Measurements from ENCODE around the gene DNM3. TPM values are rescaled to one million over a fixed set of nuclear protein-coding genes. Genes with fewer than 3 reads are reported as not detected.

Gene DNM3
- total and polyA plus RNA-seq, 9 of the 15 experiments (the other 6 are each of a cell fraction or from before 2014, with no cell fraction given): 0.08 to 0.36 (median 0.22) TPM; not detected in 1

DNA sequence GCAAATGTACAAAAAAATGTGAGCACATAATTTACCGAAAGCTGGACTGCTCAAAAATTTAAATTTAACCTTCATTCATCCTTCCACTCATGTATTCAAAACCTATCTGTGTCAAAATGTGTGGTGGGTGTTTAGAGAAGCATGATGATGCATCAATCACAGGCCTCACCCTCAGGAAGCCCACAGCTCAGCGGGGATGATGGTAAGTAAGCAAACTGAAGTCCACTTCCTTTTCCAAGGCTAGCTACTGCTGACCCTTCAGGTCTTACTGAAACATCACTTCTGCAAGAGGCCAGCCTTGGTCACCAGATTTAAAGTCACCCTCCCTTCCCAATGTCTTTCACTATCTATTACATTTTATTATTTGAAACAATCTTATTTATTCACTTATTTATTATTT is 254.5 kb downstream of the DNM3 start (continued):
- TF ChIP-seq E2F8 (IDR thresholded peaks at IDR 0.05; ENCODE audit: low read depth, partially characterized antibody) (no peak), SMARCB1 (IDR thresholded peaks at IDR 0.05; ENCODE audit: insufficient read length, low read depth) (no peak), THRB (CRISPR knock-in tag; conservative IDR thresholded peaks at IDR 0.05) (no peak), EP400 (IDR thresholded peaks at IDR 0.05) (no peak), ZNF699 (CRISPR knock-in tag; IDR thresholded peaks at IDR 0.05; ENCODE audit: insufficient replicate concordance) (no peak), XRCC4 (IDR thresholded peaks at IDR 0.05; ENCODE audit: extremely low read depth, insufficient read depth, insufficient read length) (no peak)

- ATAC-seq (no peak), FAIRE-seq (no peak), DNase-seq (ENCODE audit: extremely low read depth in 1 of 4, low spot score in 3 of 4) (no peak)
- Histone ChIP-seq H3K79me2 (ENCODE audit: control insufficient read depth, insufficient read depth, low read length) (no peaks in the 10 kb centered on the region), H3K4me3 (no peak overlapping the region), H3K9me1 (ENCODE audit: control insufficient read depth, insufficient read depth, low read length) (no peaks in the 10 kb centered on the region), H3K27ac (ENCODE audit: extremely low read depth, low read depth, low read length) (no peak overlapping the region), H3K9me3 (replicated peaks; ENCODE audit: control insufficient read depth, insufficient read depth, low read depth, low read length) (no peaks in the 10 kb centered on the region), H3K4me2 (ENCODE audit: insufficient read depth, low read length) (no peak overlapping the region), H3K4me1 (replicated peaks in 1 of 2; ENCODE audit: control insufficient read depth in 2 of 2, insufficient read depth in 2 of 2, low read length in 2 of 2) (no peaks in the 10 kb centered on the region), H4K20me1 (replicated peaks; ENCODE audit: control insufficient read depth, insufficient read depth, low read length) (no peaks in the 10 kb centered on the region), H3K9ac (ENCODE audit: insufficient read depth in 1 of 2, low read depth in 2 of 2, low read length in 2 of 2) (no peak overlapping the region), H3K36me3 (ENCODE audit: control insufficient read depth, insufficient read depth, low read length) (no peaks in the 10 kb centered on the region), H2AFZ (ENCODE audit: low read depth, low read length) (no peak overlapping the region), H3K27me3 (ENCODE audit: control insufficient read depth in 2 of 2, insufficient read depth in 2 of 2, low read length in 2 of 2) (no peaks in the 10 kb centered on the region; a peak in 1 of 5 replicates)
- BruUV-seq (replicated peaks): no TSS peak
- POLR2A ChIA-PET: no interaction called here
- in situ Hi-C loops (cut with MboI): no loop called here
- CTCF ChIA-PET (ENCODE audit: low intra/inter-chr PET ratio): interaction anchor here (0.6 kb wide), 1 partner anchor 351 kb away, joined by 3 read pairs; no protein-coding TSS in a partner anchor
- intact Hi-C loops (cut with micrococcal nuclease): no loop called here
These were observed 263.9 kb downstream of the DNM3 start for GRCh38 chr1:172105230-172105629.
